Upper lobe of left lung (tissue), 6 donors: Measurements from ENCODE around the gene MARK2. TPM values are rescaled to one million over a fixed set of nuclear protein-coding genes. Genes with fewer than 3 reads are reported as not detected.

Experiments
- ATAC-seq, 2 donors: fragments of 200-7000 bp; cut with Tn5 transposase; one replicate each; pipeline ENCODE4 v1.9.1; 2022; ENCODE audit warnings: mild to moderate bottlenecking in 2 of 2, moderate library complexity in 2 of 2; ENCODE audit not compliant: low FRiP score in 2 of 2
- DNase-seq, 2 donors: peaks; one replicate each; pipeline ENCODE4 v3.0.0-alpha.2; 2019 to 2020
- H3K27ac ChIP-seq, 4 donors: fragments of 200-600 bp; sonication (generic); one replicate each; pipeline ENCODE4 v1.5.1; 2016 to 2019
- H3K27me3 ChIP-seq, 4 donors: fragments of 200-600 bp; sonication (generic); one replicate each; pipeline ENCODE4 v1.5.1; 2017 to 2019
- H3K36me3 ChIP-seq, 4 donors: fragments of 200-600 bp; sonication (generic); one replicate each; pipeline ENCODE4 v1.5.1; 2016 to 2019
- H3K4me1 ChIP-seq, 4 donors: fragments of 200-600 bp; sonication (generic); one replicate each; pipeline ENCODE4 v1.5.1; 2018 to 2019
- H3K4me3 ChIP-seq, 4 donors: fragments of 200-600 bp; sonication (generic); one replicate each; pipeline ENCODE4 v1.5.1; 2017 to 2019; ENCODE audit warnings: mild to moderate bottlenecking in 2 of 4, moderate library complexity in 1 of 4
- H3K9me3 ChIP-seq, 4 donors: fragments of 200-600 bp; sonication (generic); one replicate each; pipeline ENCODE4 v1.5.1; 2018 to 2019
- EP300 ChIP-seq, 4 donors: sonication (generic); formaldehyde crosslinking; IDR thresholded peaks; one replicate each; pipeline ENCODE4 v1.5.1; 2017; ENCODE audit warnings: antibody characterized with exemption in 4 of 4, control low read depth in 2 of 4
- POLR2A ChIP-seq, 4 donors: fragments of 450-650 bp; IDR thresholded peaks; one replicate each; pipeline ENCODE4 v1.5.1; 2016 to 2017; ENCODE audit warnings: antibody characterized with exemption in 4 of 4, mild to moderate bottlenecking in 2 of 4
- POLR2AphosphoS5 ChIP-seq, 2 donors: sonication (generic); formaldehyde crosslinking; IDR thresholded peaks; one replicate each; pipeline ENCODE4 v1.5.1; 2017; ENCODE audit warnings: antibody characterized with exemption in 2 of 2
- WGBS, 2 donors: methylation state at CpG; one replicate each; pipeline ENCODE4 v1.1.5; 2017 to 2018; 5-methylcytosine and 5-hydroxymethylcytosine counted together
- total RNA-seq, 6 donors: library from RNA; depleted of rRNA in 4 of 6; stranded (reverse); fragments of >200 nt in 4 of 6; gene quantifications; one replicate each; pipeline versions ENCODE4 v1.1.0 to v1.2.1, GENCODE V29; 2016 to 2021
- TF ChIP-seq, protein P1 (sequence below), 6 experiments: fragments of 450-650 bp in 4 of 6; fragments of 200-600 bp in 2 of 6; sonication (generic) in 2 of 6; IDR thresholded peaks; one replicate each; pipeline ENCODE4 v1.5.1; 2016 to 2019; ENCODE audit warnings: antibody characterized with exemption in 6 of 6
- donor health status: DM: no; HTN: no; CAD: no; lungs with moderate emphysema.
- donor health status: DM: no; HTN: yes; CAD: no; lungs with severe emphysema.

MARK2 gene
- total RNA-seq, 6 donors from 2014 or later = 41.7 to 67.1 (median 50.7) TPM

DNA sequence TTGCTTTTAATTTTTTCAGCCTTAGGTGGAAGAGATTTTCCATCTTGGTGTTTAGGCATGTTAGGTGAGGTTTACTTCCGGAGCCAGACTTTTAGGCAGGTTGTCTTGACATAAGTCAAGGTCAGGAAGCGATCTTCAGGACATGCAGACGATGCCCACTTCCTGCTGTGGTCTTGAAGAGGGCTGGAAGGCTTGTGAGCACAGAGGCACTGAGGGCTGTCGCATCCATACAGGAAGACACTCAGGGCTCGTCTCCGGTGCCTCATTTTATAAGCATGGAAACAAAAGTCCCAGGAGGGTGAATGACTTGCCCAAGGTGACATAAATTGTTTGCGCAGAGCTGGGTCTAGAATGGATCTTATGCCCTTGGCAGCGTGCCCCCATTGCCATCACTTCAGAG lies 30.8 kb downstream of the MARK2 start:
- no peak overlapping the region for H3K4me3 ChIP-seq
- no peaks in the 10 kb centered on the region for H3K36me3 ChIP-seq
- peak in 1 of 2 donors; percentile 55 for DNase-seq
- 40 to 47% methylated on average over 8 of the region's 8 CpGs for WGBS, 2 donors
- no peaks in the 10 kb centered on the region for H3K9me3 ChIP-seq
- TF ChIP-seq POLR2AphosphoS5 (IDR thresholded peaks at IDR 0.05) = peak in 1 of 2 donors; percentile 42
- TF ChIP-seq EP300 (IDR thresholded peaks at IDR 0.05) = no peak
- H3K27me3 ChIP-seq = no peaks in the 10 kb centered on the region
- no peak for ATAC-seq
- H3K4me1 ChIP-seq = peaks cover 92 to 99% (median 97%) of the 10 kb centered on the region in 4 donors
- H3K27ac ChIP-seq = peak overlapping the region; percentile 32 to 76 (median 64)

DNA sequence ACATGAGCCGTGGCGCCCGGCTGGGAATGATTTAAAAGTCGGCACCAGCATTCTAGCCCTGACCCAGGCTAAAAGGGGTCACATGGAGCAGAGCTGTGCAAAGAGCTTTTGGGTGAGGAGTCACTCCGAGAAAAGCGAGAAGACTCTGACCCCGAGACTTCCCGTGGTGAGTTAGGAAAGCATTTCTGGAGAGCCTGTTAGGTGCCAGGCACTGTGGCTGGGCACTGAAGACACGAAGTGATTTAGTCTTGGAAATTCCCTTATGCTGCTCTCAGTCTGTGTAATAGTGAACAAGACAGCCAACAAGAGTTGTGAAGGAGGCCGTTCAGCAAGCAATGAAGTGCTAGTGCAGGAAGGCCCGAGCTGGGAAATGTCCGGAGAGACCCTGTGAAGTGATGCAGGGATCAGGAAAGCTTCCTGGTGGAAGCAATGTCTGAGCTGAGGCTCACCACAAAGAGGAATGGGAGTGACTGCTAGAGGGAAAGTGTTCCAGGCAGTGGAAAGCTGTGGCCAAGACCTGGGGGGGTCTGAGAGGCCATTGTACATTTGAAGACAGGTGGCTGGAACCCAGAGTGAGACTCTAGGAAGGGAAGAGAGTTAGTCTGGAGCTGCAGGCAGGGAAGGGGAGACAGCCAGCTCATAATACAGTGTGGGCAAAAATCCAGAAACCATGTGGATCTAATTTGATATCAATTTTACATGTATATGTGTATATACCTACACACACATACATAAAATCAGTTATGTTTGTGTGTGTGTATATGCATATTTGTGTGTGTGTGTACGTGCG lies 31.6 kb downstream of the MARK2 start:
- Histone ChIP-seq H3K4me1 (peaks cover 85 to 99% (median 96%) of the 10 kb centered on the region in 4 donors), H3K36me3 (no peaks in the 10 kb centered on the region), H3K4me3 (no peak overlapping the region), H3K27me3 (no peaks in the 10 kb centered on the region), H3K27ac (peak overlapping the region; percentile 32 to 76 (median 64)), H3K9me3 (no peaks in the 10 kb centered on the region)
- TF ChIP-seq POLR2AphosphoS5 (IDR thresholded peaks at IDR 0.05) (no peak), EP300 (IDR thresholded peaks at IDR 0.05) (no peak), POLR2A (IDR thresholded peaks at IDR 0.05) (no peak)
- TF ChIP-seq, protein P1, sequence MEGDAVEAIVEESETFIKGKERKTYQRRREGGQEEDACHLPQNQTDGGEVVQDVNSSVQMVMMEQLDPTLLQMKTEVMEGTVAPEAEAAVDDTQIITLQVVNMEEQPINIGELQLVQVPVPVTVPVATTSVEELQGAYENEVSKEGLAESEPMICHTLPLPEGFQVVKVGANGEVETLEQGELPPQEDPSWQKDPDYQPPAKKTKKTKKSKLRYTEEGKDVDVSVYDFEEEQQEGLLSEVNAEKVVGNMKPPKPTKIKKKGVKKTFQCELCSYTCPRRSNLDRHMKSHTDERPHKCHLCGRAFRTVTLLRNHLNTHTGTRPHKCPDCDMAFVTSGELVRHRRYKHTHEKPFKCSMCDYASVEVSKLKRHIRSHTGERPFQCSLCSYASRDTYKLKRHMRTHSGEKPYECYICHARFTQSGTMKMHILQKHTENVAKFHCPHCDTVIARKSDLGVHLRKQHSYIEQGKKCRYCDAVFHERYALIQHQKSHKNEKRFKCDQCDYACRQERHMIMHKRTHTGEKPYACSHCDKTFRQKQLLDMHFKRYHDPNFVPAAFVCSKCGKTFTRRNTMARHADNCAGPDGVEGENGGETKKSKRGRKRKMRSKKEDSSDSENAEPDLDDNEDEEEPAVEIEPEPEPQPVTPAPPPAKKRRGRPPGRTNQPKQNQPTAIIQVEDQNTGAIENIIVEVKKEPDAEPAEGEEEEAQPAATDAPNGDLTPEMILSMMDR (IDR thresholded peaks at IDR 0.05) = no peak
- no peak for ATAC-seq
- DNase-seq = peak in 1 of 2 donors; percentile 56
- 56 to 71% methylated on average over 11 to 14 of the region's 14 CpGs for WGBS, 2 donors

DNA sequence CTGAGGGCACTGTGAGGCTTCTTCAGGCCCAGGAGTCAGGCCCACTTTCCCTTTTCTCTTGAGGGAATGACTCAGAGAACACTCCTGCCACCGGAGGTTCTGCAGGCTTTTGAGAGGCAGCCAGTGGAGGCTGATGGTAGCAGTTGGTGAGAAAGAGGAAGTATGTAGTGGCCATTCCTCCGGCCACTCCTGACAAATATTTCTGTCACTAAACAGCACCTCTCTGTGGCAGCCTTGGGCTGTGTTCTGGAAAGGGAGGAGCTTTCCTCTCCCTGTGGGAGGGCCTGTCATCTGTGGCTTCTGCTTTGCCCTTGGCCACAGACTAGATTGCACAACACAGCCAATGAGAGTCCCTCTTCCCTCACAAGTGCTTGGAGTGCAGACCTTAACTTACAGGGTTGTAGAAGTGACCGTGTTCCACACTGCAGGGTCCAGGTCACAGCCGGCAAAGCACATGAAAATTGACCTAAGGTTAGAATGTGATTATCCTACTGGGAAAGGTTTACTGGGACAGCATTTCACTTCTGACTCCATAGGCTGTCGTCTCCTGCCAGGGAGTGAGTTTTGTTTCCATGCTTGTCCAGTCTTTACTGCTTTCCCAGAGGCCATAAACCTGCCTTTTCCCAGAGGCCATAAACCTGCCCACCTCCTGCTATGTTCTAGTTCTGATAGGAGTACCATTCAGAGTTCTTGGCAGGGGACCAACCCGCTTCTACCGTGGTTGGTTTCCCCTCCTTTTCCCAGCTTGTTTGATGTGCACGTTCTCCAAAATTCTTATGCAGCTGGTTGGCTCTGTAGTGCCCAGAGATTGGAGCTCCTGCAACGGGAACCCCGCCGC lies 33.3 kb downstream of the MARK2 start:
- Histone ChIP-seq H3K27me3 (no peaks in the 10 kb centered on the region), H3K4me3 (peak overlapping the region in 1 of 4 donors; percentile 3), H3K36me3 (no peaks in the 10 kb centered on the region), H3K4me1 (peaks cover 69 to 83% (median 81%) of the 10 kb centered on the region in 4 donors), H3K27ac (peak overlapping the region; percentile 47 to 69 (median 59)), H3K9me3 (no peaks in the 10 kb centered on the region)
- 12 to 22% methylated on average over 9 to 11 of the region's 11 CpGs for WGBS, 2 donors
- ATAC-seq = peak; percentile 96 to 97
- peak in 1 of 2 donors; percentile 97 for DNase-seq
- TF ChIP-seq EP300 (IDR thresholded peaks at IDR 0.05) = peak in 1 of 4 donors; percentile 75
- TF ChIP-seq, protein P1 (IDR thresholded peaks at IDR 0.05) = peak; percentile 31 to 74 (median 62)
- peak in 2 of 4 donors; percentile 25 to 68 for TF ChIP-seq POLR2A (IDR thresholded peaks at IDR 0.05)
- TF ChIP-seq POLR2AphosphoS5 (IDR thresholded peaks at IDR 0.05) = peak; percentile 80 to 89

DNA sequence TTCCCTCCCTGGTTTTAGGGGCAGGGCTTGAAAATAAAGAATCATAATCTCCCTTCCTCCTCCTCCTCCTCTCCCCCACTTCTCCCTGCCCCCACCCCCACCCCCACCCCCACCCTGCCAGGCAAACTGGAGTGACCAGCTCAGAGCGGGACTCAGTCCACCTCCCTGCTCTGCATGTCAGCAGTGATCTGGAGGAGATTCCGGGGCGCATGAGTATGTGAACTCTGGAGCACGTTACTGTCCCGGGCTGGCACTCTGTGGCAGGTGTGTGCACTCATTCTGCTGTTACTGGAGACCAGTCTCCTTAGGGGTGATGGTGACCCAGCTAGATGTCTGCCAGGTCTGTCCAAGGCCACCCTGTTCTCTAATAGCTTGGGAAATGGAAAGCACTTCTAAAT lies 33.9 kb downstream of the MARK2 start:
- H3K4me3 ChIP-seq = no peak overlapping the region
- no peaks in the 10 kb centered on the region for H3K27me3 ChIP-seq
- no peaks in the 10 kb centered on the region for H3K36me3 ChIP-seq
- TF ChIP-seq, protein P1 (IDR thresholded peaks at IDR 0.05) = no peak
- TF ChIP-seq POLR2AphosphoS5 (IDR thresholded peaks at IDR 0.05) (no peak), EP300 (IDR thresholded peaks at IDR 0.05) (no peak), POLR2A (IDR thresholded peaks at IDR 0.05) (no peak)
- 51 to 65% methylated on average over 2 to 4 of the region's 5 CpGs for WGBS, 2 donors
- DNase-seq (peak in 1 of 2 donors; percentile 69), ATAC-seq (peak in 1 of 2 donors; percentile 17)
- H3K27ac ChIP-seq = peak overlapping the region; percentile 47 to 69 (median 66)
- H3K9me3 ChIP-seq = no peaks in the 10 kb centered on the region
- peaks cover 64 to 78% (median 76%) of the 10 kb centered on the region in 4 donors for H3K4me1 ChIP-seq

DNA sequence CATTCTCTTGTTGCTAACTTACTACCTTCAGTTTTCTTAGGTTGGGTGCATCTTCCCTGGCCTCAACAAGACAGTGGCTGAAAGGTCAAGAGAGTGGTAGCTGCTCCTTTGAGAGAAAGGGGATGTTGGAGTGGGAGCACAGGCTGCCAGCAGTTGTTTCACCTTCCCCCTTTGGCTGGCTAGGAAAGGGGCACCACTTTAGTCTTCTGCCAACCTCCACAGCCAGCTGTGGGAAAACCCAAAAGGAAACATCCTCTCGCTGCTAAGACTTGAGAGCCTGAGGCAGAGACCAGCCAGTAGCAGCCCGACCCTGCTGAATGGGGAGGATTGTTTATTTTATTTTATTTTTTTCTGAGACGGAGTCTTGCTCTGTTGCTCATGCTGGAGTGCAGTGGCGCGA lies 34.4 kb downstream of the MARK2 start:
- H3K9me3 ChIP-seq = no peaks in the 10 kb centered on the region
- no peaks in the 10 kb centered on the region for H3K36me3 ChIP-seq
- peak overlapping the region; percentile 47 to 69 (median 58) for H3K27ac ChIP-seq
- H3K4me3 ChIP-seq = no peak overlapping the region
- peaks cover 59 to 76% (median 71%) of the 10 kb centered on the region in 4 donors for H3K4me1 ChIP-seq
- H3K27me3 ChIP-seq = no peaks in the 10 kb centered on the region
- TF ChIP-seq POLR2A (IDR thresholded peaks at IDR 0.05) (no peak), POLR2AphosphoS5 (IDR thresholded peaks at IDR 0.05) (no peak), EP300 (IDR thresholded peaks at IDR 0.05) (no peak)
- TF ChIP-seq, protein P1 (IDR thresholded peaks at IDR 0.05) = no peak
- DNase-seq (no peak), ATAC-seq (no peak)
- WGBS, 2 donors = 62 to 66% methylated on average over 5 of the region's 5 CpGs
